ENCODE data around the gene CELF4. TPM values are rescaled to one million over a fixed set of nuclear protein-coding genes. Genes with fewer than 3 reads are reported as not detected.

The CELF4 gene
- total and polyA plus RNA-seq, 2 donors (not counting 3 experiments of a cell fraction or from before 2014, with no cell fraction given): not detected

- Histone ChIP-seq H3K27me3 (ENCODE audit: control insufficient read depth in 2 of 2, insufficient read depth in 2 of 2, low read length in 2 of 2) (no peaks in the 10 kb centered on the region), H3K9me3 (replicated peaks; ENCODE audit: control insufficient read depth, insufficient read depth, low read length) (no peaks in the 10 kb centered on the region), H2AFZ (ENCODE audit: low read depth, low read length) (no peak overlapping the region), H4K20me1 (replicated peaks; ENCODE audit: control insufficient read depth, extremely low read depth, insufficient read depth, low read length) (no peaks in the 10 kb centered on the region), H3K36me3 (ENCODE audit: control insufficient read depth in 2 of 2, extremely low read depth in 1 of 2, insufficient read depth in 2 of 2, low read length in 2 of 2) (no peaks in the 10 kb centered on the region), H3K4me1 (ENCODE audit: control insufficient read depth, extremely low read depth, insufficient read depth, low read length) (no peaks in the 10 kb centered on the region), H3K9ac (replicated peaks; ENCODE audit: extremely low read depth, insufficient read depth, low read length) (no peak overlapping the region), H3K9me1 (replicated peaks; ENCODE audit: control insufficient read depth, extremely low read depth, insufficient read depth, low read length) (no peaks in the 10 kb centered on the region), H3K4me3 (replicated peaks in 1 of 3; ENCODE audit: insufficient read depth in 1 of 3, low read depth in 1 of 3, low read length in 3 of 3) (no peak overlapping the region), H3K79me2 (ENCODE audit: control insufficient read depth, insufficient read depth, low read length) (no peaks in the 10 kb centered on the region), H3K4me2 (ENCODE audit: insufficient read depth, low read length) (no peak overlapping the region), H3K27ac (ENCODE audit: insufficient read depth, low read depth, low read length) (no peak overlapping the region)
- no peak for DNase-seq (ENCODE audit: low read depth, low spot score)
- TF ChIP-seq POLR2AphosphoS5 (IDR thresholded peaks at IDR 0.05; ENCODE audit: insufficient read depth, low read depth, low read length) (no peak), EZH2 (IDR thresholded peaks at IDR 0.05; ENCODE audit: borderline replicate concordance, low read depth, low read length, severe bottlenecking) (no peak), POLR2A (IDR thresholded peaks at IDR 0.05; ENCODE audit: low read depth, low read length) (no peak), GATA2 (IDR thresholded peaks at IDR 0.05; ENCODE audit: insufficient read depth, insufficient read length, low read depth, low read length) (no peak), CTCF (IDR thresholded peaks at IDR 0.05; ENCODE audit: extremely low read depth in 1 of 2, insufficient read depth in 1 of 2, low read depth in 1 of 2, low read length in 2 of 2) (no peak), JUN (IDR thresholded peaks at IDR 0.05; ENCODE audit: borderline replicate concordance, insufficient read depth, insufficient read length, low read depth) (no peak), FOS (IDR thresholded peaks at IDR 0.05; ENCODE audit: borderline replicate concordance, insufficient read depth, low read length) (no peak), MAX (IDR thresholded peaks at IDR 0.05; ENCODE audit: insufficient read depth, insufficient read length) (no peak), MYC (IDR thresholded peaks at IDR 0.05; ENCODE audit: low read depth, low read length) (no peak)
- no peak for FAIRE-seq
- ChIA-PET POLR2A (no interaction called here), CTCF (no interaction called here)
- BruUV-seq (replicated peaks): no TSS peak
- dilution Hi-C loops (cut with MboI; ENCODE audit: extremely low pct_ligation_motif_present, low sequenced_read_pairs): no loop called here
- intact Hi-C loops (cut with micrococcal nuclease): no loop called here
These were observed 127.0 kb downstream of the CELF4 start for GRCh38 chr18:37438417-37439180.
